ENCODE measurements around the gene DPH3.

DNA sequence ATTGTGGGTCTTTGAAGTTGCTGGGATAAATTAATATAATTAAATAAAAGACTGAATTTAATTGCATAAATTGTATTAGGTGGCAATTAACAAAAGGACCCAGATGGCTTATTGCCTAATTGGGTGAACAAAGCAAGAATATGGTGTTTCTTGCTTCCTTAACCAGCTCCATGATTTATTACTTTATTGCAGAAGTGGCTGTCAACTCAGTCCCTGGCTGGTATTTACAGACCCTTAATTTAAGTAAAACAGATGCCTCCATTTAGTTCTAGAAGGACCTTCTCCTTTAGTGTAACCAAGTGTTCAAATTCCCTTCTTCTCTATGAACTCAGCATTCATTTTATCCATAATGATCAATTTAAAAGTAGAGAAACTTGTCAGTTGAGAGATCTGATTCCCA, 35.1 kb downstream of the DPH3 start:
- TF ChIP-seq SIN3A (IDR thresholded peaks at IDR 0.05; ENCODE audit: borderline replicate concordance, insufficient read depth, low read length), result no peak
- TF ChIP-seq POLR2AphosphoS5 (IDR thresholded peaks at IDR 0.05; ENCODE audit: low read depth, low read length), result no peak
